Measurements from ENCODE around the gene LY6G6F.
A peak's percentile ranks its signal among the peaks of the same experiment; 100 is the strongest.

LY6G6F gene

DNA sequence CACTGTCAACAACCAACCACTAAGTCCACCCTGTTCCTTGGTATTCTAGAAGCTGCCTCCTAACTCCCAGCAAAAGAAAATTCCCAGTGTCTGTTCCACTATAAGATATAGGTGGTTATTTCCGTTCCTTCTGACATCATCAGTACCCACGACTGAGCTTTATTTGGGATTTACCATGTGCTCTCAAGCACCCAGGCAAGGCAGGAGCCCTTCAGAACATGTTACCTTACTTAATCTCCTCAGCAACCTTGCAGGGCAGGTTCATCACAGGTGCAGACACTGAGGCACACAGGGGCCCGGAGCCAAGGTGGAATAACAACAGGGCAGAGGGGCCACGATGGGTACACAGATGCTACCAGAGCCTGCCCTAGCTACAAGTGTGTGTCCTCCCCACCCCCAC lies 14.3 kb upstream of the LY6G6F start:
- no peak overlapping the region for H3K27ac ChIP-seq

DNA sequence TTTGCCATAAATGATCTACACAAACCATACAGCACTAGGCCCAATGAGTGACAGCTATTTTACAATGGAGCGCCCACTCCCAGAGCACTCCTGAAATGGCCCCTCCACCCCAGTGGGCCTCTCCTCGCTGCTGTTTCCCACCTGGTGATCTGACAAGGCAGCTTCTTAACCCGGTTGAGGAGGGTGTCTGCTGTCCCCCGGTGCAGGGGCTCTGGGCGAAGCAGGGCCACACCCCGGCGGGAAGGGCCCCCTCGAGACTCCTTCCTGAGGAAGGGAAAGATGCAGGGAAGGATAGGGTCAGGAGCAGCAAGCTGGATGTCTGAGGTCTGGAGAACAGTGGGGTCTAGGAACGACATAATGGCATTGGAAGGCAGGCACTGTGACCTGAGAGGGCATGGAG lies 13.8 kb upstream of the LY6G6F start:
- TF ChIP-seq POLR2AphosphoS5 (IDR thresholded peaks at IDR 0.05; ENCODE audit: borderline replicate concordance, low read depth, low read length) (no peak), EZH2 (IDR thresholded peaks at IDR 0.05) (no peak), FOXP2 (optimal IDR thresholded peaks at IDR 0.05; ENCODE audit: control extremely low read depth, extremely low read length, insufficient read depth) (no peak)
- no peak overlapping the region for H3K4me3 ChIP-seq
- H3K9ac ChIP-seq (ENCODE audit: insufficient read length) = no peak overlapping the region
- H3K27ac ChIP-seq = no peak overlapping the region
- H3K36me3 ChIP-seq (ENCODE audit: insufficient read depth, low read length) = peaks cover 31% of the 10 kb centered on the region; the same call in 1 of the 2 replicates
- H3K9me3 ChIP-seq (ENCODE audit: low read depth, low read length) = no peaks in the 10 kb centered on the region
- DNase-seq (ENCODE audit: low read depth, low spot score) = no peak

More for the DNA sequence above, 14.3 kb upstream of the LY6G6F start:
- peaks cover 33% of the 10 kb centered on the region; the same call in 1 of the 2 replicates for H3K36me3 ChIP-seq (ENCODE audit: insufficient read depth, low read length)
- no peaks in the 10 kb centered on the region for H3K9me3 ChIP-seq (ENCODE audit: low read depth, low read length)
- TF ChIP-seq POLR2AphosphoS5 (IDR thresholded peaks at IDR 0.05; ENCODE audit: borderline replicate concordance, low read depth, low read length) (no peak), FOXP2 (optimal IDR thresholded peaks at IDR 0.05; ENCODE audit: control extremely low read depth, extremely low read length, insufficient read depth) (no peak), EZH2 (IDR thresholded peaks at IDR 0.05) (no peak)
- H3K4me3 ChIP-seq = no peak overlapping the region
- no peak overlapping the region for H3K9ac ChIP-seq (ENCODE audit: insufficient read length)
- no peak for DNase-seq (ENCODE audit: low read depth, low spot score)

DNA sequence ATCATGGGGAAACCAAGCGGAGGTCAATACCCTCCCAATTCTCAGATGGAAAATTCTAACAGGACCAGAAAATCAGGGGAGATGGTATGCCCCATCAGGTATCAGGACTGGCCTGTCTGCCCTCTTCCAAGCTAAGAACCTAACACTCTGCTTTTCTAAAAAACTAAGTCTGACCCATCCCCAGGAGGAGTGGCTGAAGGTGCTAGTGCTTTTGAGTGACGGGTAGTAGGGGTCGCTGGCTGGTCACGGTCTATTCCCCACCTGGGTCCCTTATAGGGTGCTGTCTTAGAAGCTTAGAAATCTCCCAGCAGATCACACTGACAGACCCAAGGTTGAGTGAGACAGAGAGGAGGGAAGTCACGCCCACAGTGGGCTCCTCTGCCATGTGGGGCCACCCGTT lies 13.1 kb upstream of the LY6G6F start:
- Histone ChIP-seq H3K9me3 (ENCODE audit: low read depth, low read length) (no peaks in the 10 kb centered on the region), H3K4me3 (no peak overlapping the region), H3K27ac (no peak overlapping the region), H3K36me3 (ENCODE audit: insufficient read depth, low read length) (peaks cover 25% of the 10 kb centered on the region; the same call in 1 of the 2 replicates), H3K9ac (ENCODE audit: insufficient read length) (no peak overlapping the region)
- TF ChIP-seq FOXP2 (optimal IDR thresholded peaks at IDR 0.05; ENCODE audit: control extremely low read depth, extremely low read length, insufficient read depth) = no peak
- TF ChIP-seq EZH2 (IDR thresholded peaks at IDR 0.05) = no peak
- TF ChIP-seq POLR2AphosphoS5 (IDR thresholded peaks at IDR 0.05; ENCODE audit: borderline replicate concordance, low read depth, low read length) = no peak
- DNase-seq (ENCODE audit: low read depth, low spot score) = no peak

DNA sequence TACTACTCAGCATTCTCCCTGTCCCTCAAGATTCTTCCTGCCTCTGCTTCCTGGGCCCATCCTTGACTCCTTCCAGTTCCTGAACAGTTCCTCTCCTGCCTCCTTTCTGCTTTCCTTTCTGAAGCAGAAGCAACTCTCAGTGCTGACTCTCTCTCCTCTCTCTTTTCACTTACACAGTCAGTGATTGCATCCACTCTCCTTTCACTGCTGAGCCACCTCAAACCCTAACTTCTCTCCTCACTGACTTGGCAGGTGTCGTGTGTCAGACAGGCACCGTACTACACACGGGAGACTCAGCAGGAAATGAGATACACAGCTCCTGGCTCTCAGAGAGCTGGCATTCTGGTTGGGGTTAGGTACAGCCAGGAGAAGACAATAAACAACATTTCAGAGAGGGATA lies 9.1 kb upstream of the LY6G6F start:
- Histone ChIP-seq H3K4me3 (no peak overlapping the region), H3K9ac (ENCODE audit: insufficient read length) (no peak overlapping the region), H3K27ac (no peak overlapping the region), H3K36me3 (ENCODE audit: insufficient read depth, low read length) (peaks cover 20% of the 10 kb centered on the region), H3K9me3 (ENCODE audit: low read depth, low read length) (no peaks in the 10 kb centered on the region)
- no peak for DNase-seq (ENCODE audit: low read depth, low spot score)
- TF ChIP-seq POLR2AphosphoS5 (IDR thresholded peaks at IDR 0.05; ENCODE audit: borderline replicate concordance, low read depth, low read length) (no peak), FOXP2 (optimal IDR thresholded peaks at IDR 0.05; ENCODE audit: control extremely low read depth, extremely low read length, insufficient read depth) (no peak), EZH2 (IDR thresholded peaks at IDR 0.05) (no peak)

- TF ChIP-seq FOXP2 (optimal IDR thresholded peaks at IDR 0.05; ENCODE audit: control extremely low read depth, extremely low read length, insufficient read depth) (no peak), EZH2 (IDR thresholded peaks at IDR 0.05) (no peak), POLR2AphosphoS5 (IDR thresholded peaks at IDR 0.05; ENCODE audit: borderline replicate concordance, low read depth, low read length) (no peak)
- H3K9me3 ChIP-seq (ENCODE audit: low read depth, low read length) = no peaks in the 10 kb centered on the region
- no peak for DNase-seq (ENCODE audit: low read depth, low spot score)
- H3K36me3 ChIP-seq (ENCODE audit: insufficient read depth, low read length) = peaks cover 16% of the 10 kb centered on the region
- H3K4me3 ChIP-seq = no peak overlapping the region
- no peak overlapping the region for H3K27ac ChIP-seq
- H3K9ac ChIP-seq (ENCODE audit: insufficient read length) = no peak overlapping the region
Measured at GRCh38 chr6:31700740-31701401, 5.8 kb upstream of the LY6G6F start.

DNA sequence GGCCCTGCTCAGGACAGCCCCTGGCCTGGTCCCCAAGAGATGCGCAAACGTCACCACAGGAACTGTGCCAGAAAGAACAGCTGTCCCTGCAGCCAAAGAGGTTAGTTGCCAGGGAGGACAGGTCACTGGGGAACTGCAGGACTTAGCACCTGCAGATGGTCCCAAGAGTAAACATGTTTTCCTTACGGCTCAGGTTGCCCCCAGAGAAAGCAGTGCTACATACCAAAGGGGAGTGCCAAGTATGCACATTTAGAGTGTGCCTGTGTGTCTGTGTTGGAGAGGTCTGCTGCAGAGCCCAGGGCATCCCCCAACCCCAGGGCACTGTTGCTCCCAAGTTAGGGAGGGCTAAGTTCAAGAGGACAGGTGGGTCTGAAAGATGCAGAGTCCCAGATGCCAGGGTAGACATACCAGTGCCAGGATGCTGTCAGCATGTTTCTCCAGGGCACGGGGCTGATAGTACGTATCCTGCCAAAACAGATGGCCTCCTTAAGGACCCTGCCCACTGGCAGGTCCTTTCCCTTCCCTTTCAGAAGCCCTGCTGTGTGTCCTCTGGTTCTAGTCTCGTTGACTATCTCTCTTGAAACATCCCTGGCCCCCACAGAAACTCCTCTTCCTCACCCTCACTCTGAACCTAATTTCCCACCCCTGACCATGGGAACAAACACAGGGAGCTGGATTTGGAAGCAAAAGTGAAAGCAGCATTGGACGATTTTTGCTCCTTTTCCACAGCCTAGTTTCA lies 4.8 kb upstream of the LY6G6F start:
- Histone ChIP-seq H3K9me3 (ENCODE audit: low read depth, low read length) (no peaks in the 10 kb centered on the region), H3K4me3 (peak overlapping the region; percentile 93), H3K36me3 (ENCODE audit: insufficient read depth, low read length) (peaks cover 11% of the 10 kb centered on the region), H3K9ac (ENCODE audit: insufficient read length) (peak overlapping the region; percentile 86), H3K27ac (peak overlapping the region; percentile 65; the same call in 1 of the 2 replicates)
- TF ChIP-seq POLR2AphosphoS5 (IDR thresholded peaks at IDR 0.05; ENCODE audit: borderline replicate concordance, low read depth, low read length) (no peak), EZH2 (IDR thresholded peaks at IDR 0.05) (no peak), FOXP2 (optimal IDR thresholded peaks at IDR 0.05; ENCODE audit: control extremely low read depth, extremely low read length, insufficient read depth) (no peak)
- DNase-seq (ENCODE audit: low read depth, low spot score) = no peak

- Histone ChIP-seq H3K27ac (peak overlapping the region; percentile 65), H3K9ac (ENCODE audit: insufficient read length) (peak overlapping the region; percentile 86), H3K36me3 (ENCODE audit: insufficient read depth, low read length) (peaks cover 6% of the 10 kb centered on the region), H3K4me3 (peak overlapping the region; percentile 93), H3K9me3 (ENCODE audit: low read depth, low read length) (no peaks in the 10 kb centered on the region)
- no peak for DNase-seq (ENCODE audit: low read depth, low spot score)
- no peak for TF ChIP-seq POLR2AphosphoS5 (IDR thresholded peaks at IDR 0.05; ENCODE audit: borderline replicate concordance, low read depth, low read length)
- TF ChIP-seq EZH2 (IDR thresholded peaks at IDR 0.05) = no peak
- TF ChIP-seq FOXP2 (optimal IDR thresholded peaks at IDR 0.05; ENCODE audit: control extremely low read depth, extremely low read length, insufficient read depth) = no peak
Measured at GRCh38 chr6:31702405-31702818, 4.3 kb upstream of the LY6G6F start.
